GM23338 (cell line): ENCODE data around the gene GGT6.

Source experiments
- CREB1 ChIP-seq: fragments of 250-450 bp; sonication (Bioruptor Pico); IDR thresholded peaks from 2 replicates; pipeline ENCODE4 v1.5.0; 2020; ENCODE audit warnings: low read depth, mild to moderate bottlenecking, moderate library complexity
- EZH2 ChIP-seq: fragments of 200-600 bp; sonication (generic); IDR thresholded peaks from one replicate; pipeline ENCODE4 v1.8.0; 2017; ENCODE audit warnings: antibody characterized with exemption, mild to moderate bottlenecking, low read depth; ENCODE audit not compliant: unreplicated experiment
- EZH2phosphoT487 ChIP-seq: fragments of 200-600 bp; sonication (generic); IDR thresholded peaks from one replicate; pipeline ENCODE4 v1.8.1; 2018; ENCODE audit warnings: antibody characterized with exemption; ENCODE audit not compliant: unreplicated experiment
- JUNB ChIP-seq: IDR thresholded peaks from one replicate; pipeline ENCODE4 v1.6.1; 2016; ENCODE audit warnings: antibody characterized with exemption; ENCODE audit not compliant: unreplicated experiment
- NANOG ChIP-seq: IDR thresholded peaks from 2 replicates; pipeline ENCODE4 v1.6.1; 2016; ENCODE audit warnings: antibody characterized with exemption, borderline replicate concordance
- POLR2AphosphoS5 ChIP-seq: IDR thresholded peaks from 2 replicates; pipeline ENCODE4 v1.6.1; 2016; ENCODE audit warnings: antibody characterized with exemption, low read depth
- ZNF114 ChIP-seq: fragments of 250-450 bp; sonication (Bioruptor Pico); IDR thresholded peaks from 2 replicates; pipeline ENCODE4 v1.5.0; 2020; ENCODE audit warnings: mild to moderate bottlenecking, moderate library complexity
- ZNF462 ChIP-seq: fragments of 250-450 bp; sonication (Bioruptor Pico); IDR thresholded peaks from 2 replicates; pipeline ENCODE4 v1.5.0; 2020; ENCODE audit warnings: mild to moderate bottlenecking, moderate library complexity
- TF ChIP-seq, protein P1 (sequence below), 2 experiments: fragments of 200-600 bp in 1 of 2; sonication (generic) in 1 of 2; conservative IDR thresholded peaks; 2 replicates each; pipeline versions ENCODE4 v1.5.1 to v1.6.1; 2016 to 2017; ENCODE audit warnings: antibody characterized with exemption in 2 of 2, low read depth in 2 of 2, mild to moderate bottlenecking in 2 of 2, moderate library complexity in 1 of 2
- TF ChIP-seq, protein P2 (sequence below): IDR thresholded peaks from one replicate; pipeline ENCODE4 v1.6.1; 2018; ENCODE audit warnings: antibody characterized with exemption; ENCODE audit not compliant: unreplicated experiment

GRCh38 chr17:4573669-4574068, 13.3 kb upstream of the GGT6 start:
- TF ChIP-seq, protein P1, sequence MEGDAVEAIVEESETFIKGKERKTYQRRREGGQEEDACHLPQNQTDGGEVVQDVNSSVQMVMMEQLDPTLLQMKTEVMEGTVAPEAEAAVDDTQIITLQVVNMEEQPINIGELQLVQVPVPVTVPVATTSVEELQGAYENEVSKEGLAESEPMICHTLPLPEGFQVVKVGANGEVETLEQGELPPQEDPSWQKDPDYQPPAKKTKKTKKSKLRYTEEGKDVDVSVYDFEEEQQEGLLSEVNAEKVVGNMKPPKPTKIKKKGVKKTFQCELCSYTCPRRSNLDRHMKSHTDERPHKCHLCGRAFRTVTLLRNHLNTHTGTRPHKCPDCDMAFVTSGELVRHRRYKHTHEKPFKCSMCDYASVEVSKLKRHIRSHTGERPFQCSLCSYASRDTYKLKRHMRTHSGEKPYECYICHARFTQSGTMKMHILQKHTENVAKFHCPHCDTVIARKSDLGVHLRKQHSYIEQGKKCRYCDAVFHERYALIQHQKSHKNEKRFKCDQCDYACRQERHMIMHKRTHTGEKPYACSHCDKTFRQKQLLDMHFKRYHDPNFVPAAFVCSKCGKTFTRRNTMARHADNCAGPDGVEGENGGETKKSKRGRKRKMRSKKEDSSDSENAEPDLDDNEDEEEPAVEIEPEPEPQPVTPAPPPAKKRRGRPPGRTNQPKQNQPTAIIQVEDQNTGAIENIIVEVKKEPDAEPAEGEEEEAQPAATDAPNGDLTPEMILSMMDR (conservative IDR thresholded peaks at IDR 0.05; ENCODE audit: low read depth in 2 of 2): no peak
- no peak for TF ChIP-seq EZH2
- no peak for TF ChIP-seq CREB1 (CRISPR knock-in tag)
- TF ChIP-seq ZNF114 (CRISPR knock-in tag): no peak
- no peak for TF ChIP-seq EZH2phosphoT487
- TF ChIP-seq, protein P2, sequence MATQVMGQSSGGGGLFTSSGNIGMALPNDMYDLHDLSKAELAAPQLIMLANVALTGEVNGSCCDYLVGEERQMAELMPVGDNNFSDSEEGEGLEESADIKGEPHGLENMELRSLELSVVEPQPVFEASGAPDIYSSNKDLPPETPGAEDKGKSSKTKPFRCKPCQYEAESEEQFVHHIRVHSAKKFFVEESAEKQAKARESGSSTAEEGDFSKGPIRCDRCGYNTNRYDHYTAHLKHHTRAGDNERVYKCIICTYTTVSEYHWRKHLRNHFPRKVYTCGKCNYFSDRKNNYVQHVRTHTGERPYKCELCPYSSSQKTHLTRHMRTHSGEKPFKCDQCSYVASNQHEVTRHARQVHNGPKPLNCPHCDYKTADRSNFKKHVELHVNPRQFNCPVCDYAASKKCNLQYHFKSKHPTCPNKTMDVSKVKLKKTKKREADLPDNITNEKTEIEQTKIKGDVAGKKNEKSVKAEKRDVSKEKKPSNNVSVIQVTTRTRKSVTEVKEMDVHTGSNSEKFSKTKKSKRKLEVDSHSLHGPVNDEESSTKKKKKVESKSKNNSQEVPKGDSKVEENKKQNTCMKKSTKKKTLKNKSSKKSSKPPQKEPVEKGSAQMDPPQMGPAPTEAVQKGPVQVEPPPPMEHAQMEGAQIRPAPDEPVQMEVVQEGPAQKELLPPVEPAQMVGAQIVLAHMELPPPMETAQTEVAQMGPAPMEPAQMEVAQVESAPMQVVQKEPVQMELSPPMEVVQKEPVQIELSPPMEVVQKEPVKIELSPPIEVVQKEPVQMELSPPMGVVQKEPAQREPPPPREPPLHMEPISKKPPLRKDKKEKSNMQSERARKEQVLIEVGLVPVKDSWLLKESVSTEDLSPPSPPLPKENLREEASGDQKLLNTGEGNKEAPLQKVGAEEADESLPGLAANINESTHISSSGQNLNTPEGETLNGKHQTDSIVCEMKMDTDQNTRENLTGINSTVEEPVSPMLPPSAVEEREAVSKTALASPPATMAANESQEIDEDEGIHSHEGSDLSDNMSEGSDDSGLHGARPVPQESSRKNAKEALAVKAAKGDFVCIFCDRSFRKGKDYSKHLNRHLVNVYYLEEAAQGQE: no peak
- no peak for TF ChIP-seq JUNB
- TF ChIP-seq POLR2AphosphoS5: no peak
- TF ChIP-seq ZNF462 (CRISPR knock-in tag): no peak
- TF ChIP-seq NANOG: no peak
